WTC11 (cell line): ENCODE measurements around the gene HLA-A.

Source experiments
- ATF3 ChIP-seq: sonication (generic); formaldehyde crosslinking; conservative IDR thresholded peaks from 2 replicates; pipeline ENCODE4 v1.8.1; 2022; ENCODE audit warnings: mild to moderate bottlenecking, missing genetic modification reagents
- CREM ChIP-seq: sonication (generic); formaldehyde crosslinking; IDR thresholded peaks from 2 replicates; pipeline ENCODE4 v1.8.1; 2022; ENCODE audit warnings: mild to moderate bottlenecking, missing genetic modification reagents, moderate library complexity
- CTCF ChIP-seq: fragments of 200-600 bp; IDR thresholded peaks from 2 replicates; pipeline ENCODE4 v1.8.0; 2022; ENCODE audit warnings: antibody characterized with exemption
- ETV6 ChIP-seq: sonication (generic); formaldehyde crosslinking; IDR thresholded peaks from 2 replicates; pipeline ENCODE4 v1.8.1; 2022; ENCODE audit warnings: mild to moderate bottlenecking, missing genetic modification reagents
- FOXK1 ChIP-seq: sonication (generic); formaldehyde crosslinking; IDR thresholded peaks from 2 replicates; pipeline ENCODE4 v1.8.0; 2022; ENCODE audit warnings: mild to moderate bottlenecking, moderate library complexity, missing genetic modification reagents
- FOXP4 ChIP-seq: sonication (generic); formaldehyde crosslinking; IDR thresholded peaks from 2 replicates; pipeline ENCODE4 v1.8.0; 2022; ENCODE audit warnings: mild to moderate bottlenecking, missing genetic modification reagents
- MAX ChIP-seq: sonication (generic); formaldehyde crosslinking; IDR thresholded peaks from 2 replicates; pipeline ENCODE4 v1.8.0; 2022; ENCODE audit warnings: mild to moderate bottlenecking, missing genetic modification reagents
- NR2C2 ChIP-seq: sonication (generic); formaldehyde crosslinking; IDR thresholded peaks from 2 replicates; pipeline ENCODE4 v1.8.0; 2022; ENCODE audit warnings: mild to moderate bottlenecking, missing genetic modification reagents
- RORB ChIP-seq: fragments of 250-450 bp; sonication (Bioruptor Pico); IDR thresholded peaks from 2 replicates; pipeline ENCODE4 v1.9.0; 2021; ENCODE audit warnings: mild to moderate bottlenecking
- SMAD4 ChIP-seq: sonication (generic); formaldehyde crosslinking; IDR thresholded peaks from 2 replicates; pipeline ENCODE4 v1.8.0; 2022; ENCODE audit warnings: mild to moderate bottlenecking, missing genetic modification reagents
- TCF7 ChIP-seq: sonication (generic); formaldehyde crosslinking; IDR thresholded peaks from 2 replicates; pipeline ENCODE4 v1.8.0; 2022; ENCODE audit warnings: mild to moderate bottlenecking, low read depth, missing genetic modification reagents, moderate library complexity
- USF2 ChIP-seq: sonication (generic); formaldehyde crosslinking; IDR thresholded peaks from 2 replicates; pipeline ENCODE4 v1.8.1; 2023; ENCODE audit warnings: mild to moderate bottlenecking, missing genetic modification reagents, moderate library complexity
- ZBTB43 ChIP-seq: sonication (generic); formaldehyde crosslinking; IDR thresholded peaks from 2 replicates; pipeline ENCODE4 v1.8.1; 2023; ENCODE audit warnings: mild to moderate bottlenecking, missing genetic modification reagents
- ZNF138 ChIP-seq: sonication (generic); formaldehyde crosslinking; conservative IDR thresholded peaks from 2 replicates; pipeline ENCODE4 v1.8.1; 2022; ENCODE audit warnings: mild to moderate bottlenecking, moderate library complexity, missing genetic modification reagents

- TF ChIP-seq ATF3 (CRISPR knock-in tag): no peak
- TF ChIP-seq CTCF: no peak
- TF ChIP-seq ZBTB43 (CRISPR knock-in tag): no peak
- TF ChIP-seq NR2C2: no peak
- TF ChIP-seq USF2 (CRISPR knock-in tag): no peak
- no peak for TF ChIP-seq CREM (CRISPR knock-in tag)
- no peak for TF ChIP-seq TCF7 (CRISPR knock-in tag)
- no peak for TF ChIP-seq MAX (CRISPR knock-in tag)
- no peak for TF ChIP-seq RORB (CRISPR knock-in tag)
- TF ChIP-seq ETV6 (CRISPR knock-in tag): no peak
- no peak for TF ChIP-seq ZNF138 (CRISPR knock-in tag)
- no peak for TF ChIP-seq FOXP4 (CRISPR knock-in tag)
- no peak for TF ChIP-seq SMAD4 (CRISPR knock-in tag)
- TF ChIP-seq FOXK1: no peak
Measured at GRCh38 chr6:29989211-29989610, 46.9 kb downstream of the HLA-A start.
